GM23338 (cell line): ENCODE results near the gene BAIAP2. TPM values are rescaled to one million over a fixed set of nuclear protein-coding genes. Genes with fewer than 3 reads are reported as not detected.

Experiments
- ATAC-seq: fragments of 200-7000 bp; cut with Tn5 transposase; 3 replicates; pipeline ENCODE4 v1.9.1; 2020
- DNase-seq: peaks from one replicate; pipeline ENCODE4 v3.0.0-alpha.2; 2015; ENCODE audit warnings: low spot score
- H2AFZ ChIP-seq: fragments of 200-600 bp; sonication (generic); 2 replicates; pipeline ENCODE4 v1.8.0; 2016; ENCODE audit warnings: antibody characterized with exemption, mild to moderate bottlenecking, moderate library complexity
- H3F3A ChIP-seq: fragments of 200-600 bp; sonication (generic); replicated peaks from 2 replicates; pipeline ENCODE4 v1.8.0; 2017; ENCODE audit warnings: antibody characterized with exemption, mixed run types, low read depth
- H3K27ac ChIP-seq: fragments of 200-600 bp; sonication (generic); 2 replicates; pipeline ENCODE4 v1.6.1; 2016; ENCODE audit warnings: low read depth
- H3K27me3 ChIP-seq: fragments of 200-600 bp; sonication (generic); 2 replicates; pipeline ENCODE4 v1.8.0; 2016; ENCODE audit warnings: mild to moderate bottlenecking, mixed run types, moderate library complexity; ENCODE audit not compliant: insufficient read depth
- H3K36me3 ChIP-seq: fragments of 200-600 bp; sonication (generic); 2 replicates; pipeline ENCODE4 v1.8.0; 2016; ENCODE audit warnings: mild to moderate bottlenecking; ENCODE audit not compliant: insufficient read depth
- H3K4me1 ChIP-seq: fragments of 200-600 bp; sonication (generic); 2 replicates; pipeline ENCODE4 v1.8.0; 2016; ENCODE audit warnings: mild to moderate bottlenecking, moderate library complexity; ENCODE audit not compliant: insufficient read depth
- H3K4me2 ChIP-seq: fragments of 200-600 bp; sonication (generic); 2 replicates; pipeline ENCODE4 v1.7.1; 2017; ENCODE audit warnings: mixed run types
- H3K4me3 ChIP-seq: fragments of 200-600 bp; sonication (generic); 2 replicates; pipeline ENCODE4 v1.6.1; 2016; ENCODE audit warnings: mixed run types
- H3K79me2 ChIP-seq: fragments of 200-600 bp; sonication (generic); replicated peaks from 2 replicates; pipeline ENCODE4 v1.8.0; 2017; ENCODE audit warnings: mild to moderate bottlenecking; ENCODE audit not compliant: insufficient read depth
- H3K9me2 ChIP-seq: fragments of 200-600 bp; sonication (generic); 2 replicates; pipeline ENCODE4 v1.8.0; 2017; ENCODE audit not compliant: insufficient read depth
- H4K20me1 ChIP-seq: fragments of 200-600 bp; sonication (generic); replicated peaks from 2 replicates; pipeline ENCODE4 v1.8.0; 2017; ENCODE audit warnings: mild to moderate bottlenecking; ENCODE audit not compliant: insufficient read depth
- H3K27ac Mint-ChIP-seq: 2 replicates; pipeline ENCODE4 v1.8.0; 2020; ENCODE audit warnings: inconsistent platforms, mild to moderate bottlenecking, moderate library complexity, mixed read lengths
- H3K27me3 Mint-ChIP-seq: 3 replicates; pipeline ENCODE4 v1.8.0; 2022; ENCODE audit warnings: low read depth, mild to moderate bottlenecking, moderate library complexity, mixed read lengths, inconsistent platforms; ENCODE audit not compliant: insufficient read depth, poor library complexity
- H3K36me3 Mint-ChIP-seq: 3 replicates; pipeline ENCODE4 v1.8.0; 2021; ENCODE audit warnings: low read depth, mild to moderate bottlenecking, inconsistent platforms, moderate library complexity, mixed read lengths
- H3K4me1 Mint-ChIP-seq: 3 replicates; pipeline ENCODE4 v1.8.0; 2020; ENCODE audit warnings: mild to moderate bottlenecking, inconsistent platforms, mixed read lengths
- H3K4me3 Mint-ChIP-seq: 3 replicates; pipeline ENCODE4 v1.8.0; 2021; ENCODE audit warnings: moderate library complexity, mild to moderate bottlenecking, inconsistent platforms, mixed read lengths
- H3K9me3 Mint-ChIP-seq: 3 replicates; pipeline ENCODE4 v1.8.0; 2020; ENCODE audit warnings: moderate library complexity, mild to moderate bottlenecking, inconsistent platforms, mixed read lengths
- CREB1 ChIP-seq: fragments of 250-450 bp; sonication (Bioruptor Pico); IDR thresholded peaks from 2 replicates; pipeline ENCODE4 v1.5.0; 2020; ENCODE audit warnings: low read depth, mild to moderate bottlenecking, moderate library complexity
- EZH2 ChIP-seq: fragments of 200-600 bp; sonication (generic); IDR thresholded peaks from one replicate; pipeline ENCODE4 v1.8.0; 2017; ENCODE audit warnings: antibody characterized with exemption, mild to moderate bottlenecking, low read depth; ENCODE audit not compliant: unreplicated experiment
- EZH2phosphoT487 ChIP-seq: fragments of 200-600 bp; sonication (generic); IDR thresholded peaks from one replicate; pipeline ENCODE4 v1.8.1; 2018; ENCODE audit warnings: antibody characterized with exemption; ENCODE audit not compliant: unreplicated experiment
- JUNB ChIP-seq: IDR thresholded peaks from one replicate; pipeline ENCODE4 v1.6.1; 2016; ENCODE audit warnings: antibody characterized with exemption; ENCODE audit not compliant: unreplicated experiment
- NANOG ChIP-seq: IDR thresholded peaks from 2 replicates; pipeline ENCODE4 v1.6.1; 2016; ENCODE audit warnings: antibody characterized with exemption, borderline replicate concordance
- POLR2AphosphoS5 ChIP-seq: IDR thresholded peaks from 2 replicates; pipeline ENCODE4 v1.6.1; 2016; ENCODE audit warnings: antibody characterized with exemption, low read depth
- STAT1 ChIP-seq: IDR thresholded peaks from one replicate; pipeline ENCODE4 v1.6.1; 2016; ENCODE audit warnings: antibody characterized with exemption; ENCODE audit not compliant: unreplicated experiment
- ZNF114 ChIP-seq: fragments of 250-450 bp; sonication (Bioruptor Pico); IDR thresholded peaks from 2 replicates; pipeline ENCODE4 v1.5.0; 2020; ENCODE audit warnings: mild to moderate bottlenecking, moderate library complexity
- ZNF331 ChIP-seq: fragments of 250-450 bp; sonication (Bioruptor Pico); IDR thresholded peaks from 2 replicates; pipeline ENCODE4 v1.5.0; 2020; ENCODE audit warnings: low read depth, mild to moderate bottlenecking, moderate library complexity
- polyA plus RNA-seq: library from polyadenylated mRNA; unstranded; fragments of >200 nt; fragmentation: Nextera tagmentation; extraction: Ambion mirVana; gene quantifications from 2 replicates; pipeline ENCODE4 v1.2.1, GENCODE V29; 2016
- total RNA-seq: library from RNA; depleted of rRNA; stranded (reverse); fragments of >200 nt; shearing (Covaris generic); gene quantifications from 2 replicates; pipeline ENCODE4 v1.2.3, GENCODE V29; 2014
- TF ChIP-seq, protein P1 (sequence below), 2 experiments: fragments of 200-600 bp in 1 of 2; sonication (generic) in 1 of 2; conservative IDR thresholded peaks; 2 replicates each; pipeline versions ENCODE4 v1.5.1 to v1.6.1; 2016 to 2017; ENCODE audit warnings: antibody characterized with exemption in 2 of 2, low read depth in 2 of 2, mild to moderate bottlenecking in 2 of 2, moderate library complexity in 1 of 2
- TF ChIP-seq, protein P2 (sequence below): IDR thresholded peaks from 2 replicates; pipeline ENCODE4 v1.6.1; 2016; ENCODE audit warnings: antibody characterized with exemption
- TF ChIP-seq, protein P3 (sequence below): IDR thresholded peaks from one replicate; pipeline ENCODE4 v1.6.1; 2018; ENCODE audit warnings: antibody characterized with exemption; ENCODE audit not compliant: unreplicated experiment
- TF ChIP-seq, protein P4 (sequence below): fragments of 250-450 bp; sonication (Bioruptor Pico); IDR thresholded peaks from 2 replicates; pipeline ENCODE4 v1.5.0; 2020; ENCODE audit warnings: mild to moderate bottlenecking, moderate library complexity

The BAIAP2 gene
- total and polyA plus RNA-seq, 2 experiments from 2014 or later = 21.7 to 22.7 TPM

DNA sequence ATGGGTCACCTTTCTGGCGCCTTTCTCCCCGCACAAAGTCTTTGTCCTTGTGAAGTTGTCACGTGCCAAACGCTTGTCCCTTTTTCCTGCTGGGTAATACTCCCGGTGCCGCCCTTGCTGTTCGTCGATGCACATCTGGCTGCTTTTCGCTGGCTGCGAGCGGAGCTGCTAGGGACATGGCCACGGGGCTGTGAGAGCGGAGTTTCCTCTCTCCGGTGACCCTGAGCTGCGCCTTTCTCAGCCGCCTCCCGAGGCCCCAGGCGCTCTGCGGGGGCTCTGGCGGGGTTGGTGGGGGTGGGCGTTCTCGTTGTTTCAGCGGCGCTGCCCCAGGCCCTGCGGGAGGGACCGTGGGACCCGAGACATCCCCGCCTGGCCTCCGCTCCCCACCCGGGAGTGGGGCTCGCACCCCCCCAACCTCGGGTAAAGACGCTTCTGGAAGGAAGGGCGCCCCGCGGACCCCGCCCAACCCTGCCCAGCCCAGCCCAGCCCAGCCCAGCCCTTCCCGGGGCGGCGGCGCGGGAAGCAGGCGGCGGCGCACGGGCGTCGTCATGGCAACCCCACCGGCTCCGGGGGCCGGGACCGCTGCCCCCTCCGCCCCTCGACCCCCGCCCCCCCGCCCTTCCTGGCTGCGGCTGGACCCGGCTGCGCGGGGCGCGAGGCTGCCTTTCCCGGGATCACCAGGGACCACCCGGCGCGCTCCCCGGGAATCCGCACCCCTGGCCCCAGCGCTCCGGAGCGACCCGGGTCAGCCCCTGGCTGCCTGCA is 31.1 kb upstream of the BAIAP2 start:
- Histone ChIP-seq H3K9me2 (no peaks in the 10 kb centered on the region), H3K4me2 (peak overlapping the region; percentile 80), H3K27ac (no peak overlapping the region), H4K20me1 (no peaks in the 10 kb centered on the region), H3F3A (0 out of 2 replicates have a peak, but pooled peaks cover 5% of the 10 kb centered on the region), H3K4me1 (no peaks in the 10 kb centered on the region), H2AFZ (no peak overlapping the region), H3K36me3 (no peaks in the 10 kb centered on the region), H3K79me2 (no peaks in the 10 kb centered on the region), H3K4me3 (peak overlapping the region; percentile 55), H3K27me3 (peaks cover 42% of the 10 kb centered on the region)
- H3K4me1 Mint-ChIP-seq = peaks cover 3% of the 10 kb centered on the region
- H3K36me3 Mint-ChIP-seq = peaks cover 2% of the 10 kb centered on the region; the same call in 1 of the 3 replicates
- H3K9me3 Mint-ChIP-seq = no peaks in the 10 kb centered on the region
- H3K27ac Mint-ChIP-seq = no peak overlapping the region
- peak overlapping the region; percentile 55 for H3K4me3 Mint-ChIP-seq
- peak; percentile 71 for ATAC-seq
- DNase-seq = peak; percentile 57
- TF ChIP-seq, protein P1, sequence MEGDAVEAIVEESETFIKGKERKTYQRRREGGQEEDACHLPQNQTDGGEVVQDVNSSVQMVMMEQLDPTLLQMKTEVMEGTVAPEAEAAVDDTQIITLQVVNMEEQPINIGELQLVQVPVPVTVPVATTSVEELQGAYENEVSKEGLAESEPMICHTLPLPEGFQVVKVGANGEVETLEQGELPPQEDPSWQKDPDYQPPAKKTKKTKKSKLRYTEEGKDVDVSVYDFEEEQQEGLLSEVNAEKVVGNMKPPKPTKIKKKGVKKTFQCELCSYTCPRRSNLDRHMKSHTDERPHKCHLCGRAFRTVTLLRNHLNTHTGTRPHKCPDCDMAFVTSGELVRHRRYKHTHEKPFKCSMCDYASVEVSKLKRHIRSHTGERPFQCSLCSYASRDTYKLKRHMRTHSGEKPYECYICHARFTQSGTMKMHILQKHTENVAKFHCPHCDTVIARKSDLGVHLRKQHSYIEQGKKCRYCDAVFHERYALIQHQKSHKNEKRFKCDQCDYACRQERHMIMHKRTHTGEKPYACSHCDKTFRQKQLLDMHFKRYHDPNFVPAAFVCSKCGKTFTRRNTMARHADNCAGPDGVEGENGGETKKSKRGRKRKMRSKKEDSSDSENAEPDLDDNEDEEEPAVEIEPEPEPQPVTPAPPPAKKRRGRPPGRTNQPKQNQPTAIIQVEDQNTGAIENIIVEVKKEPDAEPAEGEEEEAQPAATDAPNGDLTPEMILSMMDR (conservative IDR thresholded peaks at IDR 0.05; ENCODE audit: low read depth in 2 of 2) = no peak
- TF ChIP-seq STAT1 (no peak), ZNF331 (CRISPR knock-in tag) (no peak), POLR2AphosphoS5 (no peak), EZH2phosphoT487 (no peak), CREB1 (CRISPR knock-in tag) (no peak), ZNF114 (no peak), NANOG (no peak), EZH2 (no peak), JUNB (no peak)
- TF ChIP-seq, protein P2, sequence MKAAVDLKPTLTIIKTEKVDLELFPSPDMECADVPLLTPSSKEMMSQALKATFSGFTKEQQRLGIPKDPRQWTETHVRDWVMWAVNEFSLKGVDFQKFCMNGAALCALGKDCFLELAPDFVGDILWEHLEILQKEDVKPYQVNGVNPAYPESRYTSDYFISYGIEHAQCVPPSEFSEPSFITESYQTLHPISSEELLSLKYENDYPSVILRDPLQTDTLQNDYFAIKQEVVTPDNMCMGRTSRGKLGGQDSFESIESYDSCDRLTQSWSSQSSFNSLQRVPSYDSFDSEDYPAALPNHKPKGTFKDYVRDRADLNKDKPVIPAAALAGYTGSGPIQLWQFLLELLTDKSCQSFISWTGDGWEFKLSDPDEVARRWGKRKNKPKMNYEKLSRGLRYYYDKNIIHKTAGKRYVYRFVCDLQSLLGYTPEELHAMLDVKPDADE = no peak
- TF ChIP-seq, protein P3, sequence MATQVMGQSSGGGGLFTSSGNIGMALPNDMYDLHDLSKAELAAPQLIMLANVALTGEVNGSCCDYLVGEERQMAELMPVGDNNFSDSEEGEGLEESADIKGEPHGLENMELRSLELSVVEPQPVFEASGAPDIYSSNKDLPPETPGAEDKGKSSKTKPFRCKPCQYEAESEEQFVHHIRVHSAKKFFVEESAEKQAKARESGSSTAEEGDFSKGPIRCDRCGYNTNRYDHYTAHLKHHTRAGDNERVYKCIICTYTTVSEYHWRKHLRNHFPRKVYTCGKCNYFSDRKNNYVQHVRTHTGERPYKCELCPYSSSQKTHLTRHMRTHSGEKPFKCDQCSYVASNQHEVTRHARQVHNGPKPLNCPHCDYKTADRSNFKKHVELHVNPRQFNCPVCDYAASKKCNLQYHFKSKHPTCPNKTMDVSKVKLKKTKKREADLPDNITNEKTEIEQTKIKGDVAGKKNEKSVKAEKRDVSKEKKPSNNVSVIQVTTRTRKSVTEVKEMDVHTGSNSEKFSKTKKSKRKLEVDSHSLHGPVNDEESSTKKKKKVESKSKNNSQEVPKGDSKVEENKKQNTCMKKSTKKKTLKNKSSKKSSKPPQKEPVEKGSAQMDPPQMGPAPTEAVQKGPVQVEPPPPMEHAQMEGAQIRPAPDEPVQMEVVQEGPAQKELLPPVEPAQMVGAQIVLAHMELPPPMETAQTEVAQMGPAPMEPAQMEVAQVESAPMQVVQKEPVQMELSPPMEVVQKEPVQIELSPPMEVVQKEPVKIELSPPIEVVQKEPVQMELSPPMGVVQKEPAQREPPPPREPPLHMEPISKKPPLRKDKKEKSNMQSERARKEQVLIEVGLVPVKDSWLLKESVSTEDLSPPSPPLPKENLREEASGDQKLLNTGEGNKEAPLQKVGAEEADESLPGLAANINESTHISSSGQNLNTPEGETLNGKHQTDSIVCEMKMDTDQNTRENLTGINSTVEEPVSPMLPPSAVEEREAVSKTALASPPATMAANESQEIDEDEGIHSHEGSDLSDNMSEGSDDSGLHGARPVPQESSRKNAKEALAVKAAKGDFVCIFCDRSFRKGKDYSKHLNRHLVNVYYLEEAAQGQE = no peak
- TF ChIP-seq, protein P4, sequence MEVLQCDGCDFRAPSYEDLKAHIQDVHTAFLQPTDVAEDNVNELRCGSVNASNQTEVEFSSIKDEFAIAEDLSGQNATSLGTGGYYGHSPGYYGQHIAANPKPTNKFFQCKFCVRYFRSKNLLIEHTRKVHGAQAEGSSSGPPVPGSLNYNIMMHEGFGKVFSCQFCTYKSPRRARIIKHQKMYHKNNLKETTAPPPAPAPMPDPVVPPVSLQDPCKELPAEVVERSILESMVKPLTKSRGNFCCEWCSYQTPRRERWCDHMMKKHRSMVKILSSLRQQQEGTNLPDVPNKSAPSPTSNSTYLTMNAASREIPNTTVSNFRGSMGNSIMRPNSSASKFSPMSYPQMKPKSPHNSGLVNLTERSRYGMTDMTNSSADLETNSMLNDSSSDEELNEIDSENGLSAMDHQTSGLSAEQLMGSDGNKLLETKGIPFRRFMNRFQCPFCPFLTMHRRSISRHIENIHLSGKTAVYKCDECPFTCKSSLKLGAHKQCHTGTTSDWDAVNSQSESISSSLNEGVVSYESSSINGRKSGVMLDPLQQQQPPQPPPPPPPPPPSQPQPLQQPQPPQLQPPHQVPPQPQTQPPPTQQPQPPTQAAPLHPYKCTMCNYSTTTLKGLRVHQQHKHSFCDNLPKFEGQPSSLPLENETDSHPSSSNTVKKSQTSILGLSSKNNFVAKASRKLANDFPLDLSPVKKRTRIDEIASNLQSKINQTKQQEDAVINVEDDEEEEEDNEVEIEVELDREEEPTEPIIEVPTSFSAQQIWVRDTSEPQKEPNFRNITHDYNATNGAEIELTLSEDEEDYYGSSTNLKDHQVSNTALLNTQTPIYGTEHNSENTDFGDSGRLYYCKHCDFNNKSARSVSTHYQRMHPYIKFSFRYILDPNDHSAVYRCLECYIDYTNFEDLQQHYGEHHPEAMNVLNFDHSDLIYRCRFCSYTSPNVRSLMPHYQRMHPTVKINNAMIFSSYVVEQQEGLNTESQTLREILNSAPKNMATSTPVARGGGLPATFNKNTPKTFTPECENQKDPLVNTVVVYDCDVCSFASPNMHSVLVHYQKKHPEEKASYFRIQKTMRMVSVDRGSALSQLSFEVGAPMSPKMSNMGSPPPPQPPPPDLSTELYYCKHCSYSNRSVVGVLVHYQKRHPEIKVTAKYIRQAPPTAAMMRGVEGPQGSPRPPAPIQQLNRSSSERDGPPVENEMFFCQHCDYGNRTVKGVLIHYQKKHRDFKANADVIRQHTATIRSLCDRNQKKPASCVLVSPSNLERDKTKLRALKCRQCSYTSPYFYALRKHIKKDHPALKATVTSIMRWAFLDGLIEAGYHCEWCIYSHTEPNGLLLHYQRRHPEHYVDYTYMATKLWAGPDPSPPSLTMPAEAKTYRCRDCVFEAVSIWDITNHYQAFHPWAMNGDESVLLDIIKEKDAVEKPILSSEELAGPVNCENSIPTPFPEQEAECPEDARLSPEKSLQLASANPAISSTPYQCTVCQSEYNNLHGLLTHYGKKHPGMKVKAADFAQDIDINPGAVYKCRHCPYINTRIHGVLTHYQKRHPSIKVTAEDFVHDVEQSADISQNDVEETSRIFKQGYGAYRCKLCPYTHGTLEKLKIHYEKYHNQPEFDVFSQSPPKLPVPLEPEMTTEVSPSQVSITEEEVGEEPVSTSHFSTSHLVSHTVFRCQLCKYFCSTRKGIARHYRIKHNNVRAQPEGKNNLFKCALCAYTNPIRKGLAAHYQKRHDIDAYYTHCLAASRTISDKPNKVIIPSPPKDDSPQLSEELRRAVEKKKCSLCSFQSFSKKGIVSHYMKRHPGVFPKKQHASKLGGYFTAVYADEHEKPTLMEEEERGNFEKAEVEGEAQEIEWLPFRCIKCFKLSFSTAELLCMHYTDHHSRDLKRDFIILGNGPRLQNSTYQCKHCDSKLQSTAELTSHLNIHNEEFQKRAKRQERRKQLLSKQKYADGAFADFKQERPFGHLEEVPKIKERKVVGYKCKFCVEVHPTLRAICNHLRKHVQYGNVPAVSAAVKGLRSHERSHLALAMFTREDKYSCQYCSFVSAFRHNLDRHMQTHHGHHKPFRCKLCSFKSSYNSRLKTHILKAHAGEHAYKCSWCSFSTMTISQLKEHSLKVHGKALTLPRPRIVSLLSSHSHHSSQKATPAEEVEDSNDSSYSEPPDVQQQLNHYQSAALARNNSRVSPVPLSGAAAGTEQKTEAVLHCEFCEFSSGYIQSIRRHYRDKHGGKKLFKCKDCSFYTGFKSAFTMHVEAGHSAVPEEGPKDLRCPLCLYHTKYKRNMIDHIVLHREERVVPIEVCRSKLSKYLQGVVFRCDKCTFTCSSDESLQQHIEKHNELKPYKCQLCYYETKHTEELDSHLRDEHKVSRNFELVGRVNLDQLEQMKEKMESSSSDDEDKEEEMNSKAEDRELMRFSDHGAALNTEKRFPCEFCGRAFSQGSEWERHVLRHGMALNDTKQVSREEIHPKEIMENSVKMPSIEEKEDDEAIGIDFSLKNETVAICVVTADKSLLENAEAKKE (CRISPR knock-in tag) = no peak
- H3K27me3 Mint-ChIP-seq = peaks cover 45% of the 10 kb centered on the region
